ENCODE data around the gene CADM1. TPM values are rescaled to one million over a fixed set of nuclear protein-coding genes. Genes with fewer than 3 reads are reported as not detected.

The CADM1 gene
- total and polyA plus RNA-seq, 4 donors: 31.7 to 243 (median 77.9) TPM

GRCh38 chr11:115347106-115347505, 157.1 kb downstream of the CADM1 start:
- peaks cover 5 to 31% (median 18%) of the 10 kb centered on the region in 5 donors for H3K4me1 ChIP-seq (ENCODE audit: control insufficient read depth in 5 of 5, insufficient read depth in 5 of 5, low read length in 5 of 5)
- no peaks in the 10 kb centered on the region for H3K27me3 ChIP-seq (ENCODE audit: control insufficient read depth in 3 of 3, insufficient read depth in 3 of 3, low read length in 2 of 3)
- H3K9ac ChIP-seq (ENCODE audit: insufficient read depth in 1 of 2, low read length in 2 of 2): no peak overlapping the region
- H3K9me3 ChIP-seq (ENCODE audit: control insufficient read depth in 4 of 4, insufficient read depth in 3 of 4, low read length in 3 of 4): no peaks in the 10 kb centered on the region
- WGBS, 2 donors: 91 to 93% methylated on average over 4 of the region's 4 CpGs
- no peaks in the 10 kb centered on the region for H3K36me3 ChIP-seq (ENCODE audit: control insufficient read depth in 4 of 4, insufficient read depth in 4 of 4, low read length in 4 of 4)
- TF ChIP-seq CTCF (IDR thresholded peaks at IDR 0.05; ENCODE audit: control extremely low read depth, extremely low read depth): no peak
- no peak for DNase-seq
- no peak overlapping the region for H3K4me3 ChIP-seq
- no peak overlapping the region for H3K27ac ChIP-seq (ENCODE audit: low read depth in 1 of 2, low read length in 1 of 2)
- no peak for ATAC-seq (ENCODE audit: insufficient read depth, low FRiP score)

- Histone ChIP-seq H3K27ac (ENCODE audit: low read depth in 1 of 2, low read length in 1 of 2) (no peak overlapping the region), H3K36me3 (ENCODE audit: control insufficient read depth in 4 of 4, insufficient read depth in 4 of 4, low read length in 4 of 4) (no peaks in the 10 kb centered on the region), H3K4me1 (ENCODE audit: control insufficient read depth in 5 of 5, insufficient read depth in 5 of 5, low read length in 5 of 5) (peaks cover 5 to 21% (median 18%) of the 10 kb centered on the region in 5 donors), H3K27me3 (ENCODE audit: control insufficient read depth in 3 of 3, insufficient read depth in 3 of 3, low read length in 2 of 3) (no peaks in the 10 kb centered on the region), H3K9ac (ENCODE audit: insufficient read depth in 1 of 2, low read length in 2 of 2) (no peak overlapping the region), H3K9me3 (ENCODE audit: control insufficient read depth in 4 of 4, insufficient read depth in 3 of 4, low read length in 3 of 4) (no peaks in the 10 kb centered on the region), H3K4me3 (no peak overlapping the region)
- TF ChIP-seq CTCF (IDR thresholded peaks at IDR 0.05; ENCODE audit: control extremely low read depth, extremely low read depth): no peak
- peak in 1 of 3 donors; percentile 22 for DNase-seq
- ATAC-seq (ENCODE audit: insufficient read depth, low FRiP score): no peak
- 86% methylated on average over 2 of the region's 2 CpGs for WGBS, 2 donors
Measured at GRCh38 chr11:115345840-115346239, 158.4 kb downstream of the CADM1 start.

GRCh38 chr11:115345361-115345760, 158.9 kb downstream of the CADM1 start:
- ATAC-seq (ENCODE audit: insufficient read depth, low FRiP score) (no peak), DNase-seq (peak; percentile 85 to 97 (median 97))

More at GRCh38 chr11:115345361-115345760, 158.9 kb downstream of the CADM1 start:
- H3K27me3 ChIP-seq (ENCODE audit: control insufficient read depth in 3 of 3, insufficient read depth in 3 of 3, low read length in 2 of 3): no peaks in the 10 kb centered on the region
- no peaks in the 10 kb centered on the region for H3K36me3 ChIP-seq (ENCODE audit: control insufficient read depth in 4 of 4, insufficient read depth in 4 of 4, low read length in 4 of 4)
- no peak overlapping the region for H3K27ac ChIP-seq (ENCODE audit: low read depth in 1 of 2, low read length in 1 of 2)
- H3K9ac ChIP-seq (ENCODE audit: insufficient read depth in 1 of 2, low read length in 2 of 2): no peak overlapping the region
- no peak for TF ChIP-seq CTCF (IDR thresholded peaks at IDR 0.05; ENCODE audit: control extremely low read depth, extremely low read depth)
- H3K4me3 ChIP-seq: no peak overlapping the region
- no peaks in the 10 kb centered on the region for H3K9me3 ChIP-seq (ENCODE audit: control insufficient read depth in 4 of 4, insufficient read depth in 3 of 4, low read length in 3 of 4)
- H3K4me1 ChIP-seq (ENCODE audit: control insufficient read depth in 5 of 5, insufficient read depth in 5 of 5, low read length in 5 of 5): peaks cover 5 to 20% (median 18%) of the 10 kb centered on the region in 5 donors
